AG08395 (cell line): Measurements from ENCODE around the gene ADAMTSL1.
A peak's percentile ranks its signal among the peaks of the same experiment; 100 is the strongest.

Experiments used
- DNase-seq: peaks from one replicate; pipeline ENCODE4 v3.0.0; 2012; ENCODE audit warnings: mixed read lengths, low spot score

The ADAMTSL1 gene

GRCh38 chr9:18698992-18699391 is 225.0 kb downstream of the ADAMTSL1 start:
- DNase-seq: no peak

- DNase-seq: no peak
Observed at GRCh38 chr9:18699764-18700163, 225.8 kb downstream of the ADAMTSL1 start.

GRCh38 chr9:18700714-18701113 is 226.8 kb downstream of the ADAMTSL1 start:
- DNase-seq: no peak

- no peak for DNase-seq
Observed at GRCh38 chr9:18703151-18703900, 229.4 kb downstream of the ADAMTSL1 start.

- DNase-seq: no peak
Observed at GRCh38 chr9:18703901-18704379, 230.0 kb downstream of the ADAMTSL1 start.

GRCh38 chr9:18705796-18706392 is 231.9 kb downstream of the ADAMTSL1 start:
- no peak for DNase-seq

GRCh38 chr9:18706648-18707047 is 232.7 kb downstream of the ADAMTSL1 start:
- DNase-seq: no peak

- DNase-seq: peak; percentile 24
Observed at GRCh38 chr9:18707061-18707461, 233.1 kb downstream of the ADAMTSL1 start.

GRCh38 chr9:18707489-18708205 is 233.7 kb downstream of the ADAMTSL1 start:
- DNase-seq: no peak

GRCh38 chr9:18708429-18708828 is 234.5 kb downstream of the ADAMTSL1 start:
- no peak for DNase-seq

GRCh38 chr9:18710065-18710464 is 236.1 kb downstream of the ADAMTSL1 start:
- DNase-seq: peak; percentile 34

GRCh38 chr9:18717759-18718158 is 243.8 kb downstream of the ADAMTSL1 start:
- no peak for DNase-seq

- DNase-seq: no peak
Observed at GRCh38 chr9:18718393-18718792, 244.4 kb downstream of the ADAMTSL1 start.

- DNase-seq: no peak
Observed at GRCh38 chr9:18718932-18719331, 245.0 kb downstream of the ADAMTSL1 start.

- DNase-seq: peak; percentile 81
Observed at GRCh38 chr9:18720691-18721090, 246.7 kb downstream of the ADAMTSL1 start.

- DNase-seq: peak; percentile 61
Observed at GRCh38 chr9:18721267-18721994, 247.5 kb downstream of the ADAMTSL1 start.

- DNase-seq: no peak
Observed at GRCh38 chr9:18721995-18722310, 248.0 kb downstream of the ADAMTSL1 start.

GRCh38 chr9:18722882-18723281 is 248.9 kb downstream of the ADAMTSL1 start:
- DNase-seq: no peak

- no peak for DNase-seq
Observed at GRCh38 chr9:18723366-18723765, 249.4 kb downstream of the ADAMTSL1 start.

GRCh38 chr9:18726546-18726945 is 252.6 kb downstream of the ADAMTSL1 start:
- peak; percentile 25 for DNase-seq

GRCh38 chr9:18727904-18728303 is 254.0 kb downstream of the ADAMTSL1 start:
- DNase-seq: no peak

- no peak for DNase-seq
Observed at GRCh38 chr9:18728642-18729041, 254.7 kb downstream of the ADAMTSL1 start.
